Measurements from ENCODE around the gene FAM13B.

The FAM13B gene

DNA sequence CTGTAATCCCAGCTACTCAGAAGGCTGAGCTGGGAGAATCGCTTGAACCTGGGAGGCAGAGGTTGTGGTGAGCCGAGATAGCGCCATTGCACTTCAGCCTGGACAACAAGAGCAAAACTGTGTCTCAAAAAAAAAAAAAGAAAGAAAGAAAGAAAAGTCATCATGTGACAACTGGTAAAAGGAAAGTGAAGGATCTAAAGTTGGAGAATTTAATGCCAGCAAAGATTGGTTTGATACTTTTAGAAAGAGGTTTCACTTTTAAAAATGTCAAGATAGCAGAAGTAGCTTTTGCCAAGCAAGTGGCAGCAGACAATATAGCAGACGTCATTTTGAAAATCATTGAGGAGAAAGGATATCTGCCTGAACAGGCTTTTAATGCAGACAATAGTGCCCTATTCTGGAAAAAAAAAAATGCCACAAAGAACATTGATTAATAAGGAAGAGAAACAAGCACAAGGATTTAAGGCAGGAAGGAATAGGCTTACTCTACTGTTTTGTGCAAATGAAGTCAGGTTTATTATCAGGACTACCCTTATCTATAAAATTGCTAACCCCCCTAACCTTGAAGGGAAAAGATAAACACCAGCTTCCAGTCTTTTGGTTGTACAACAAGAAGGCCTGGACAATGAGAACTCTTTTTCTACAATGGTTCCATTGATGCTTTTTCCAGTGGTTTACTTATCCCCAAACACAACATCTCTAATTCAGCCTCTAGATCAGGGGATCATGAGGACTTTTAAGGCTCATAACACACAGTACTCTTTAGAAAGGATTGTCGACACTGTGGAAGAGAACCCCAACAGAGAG, 131.7 kb downstream of the FAM13B start:
- DNase-seq = peak in 1 of 56 donors; percentile 9

DNA sequence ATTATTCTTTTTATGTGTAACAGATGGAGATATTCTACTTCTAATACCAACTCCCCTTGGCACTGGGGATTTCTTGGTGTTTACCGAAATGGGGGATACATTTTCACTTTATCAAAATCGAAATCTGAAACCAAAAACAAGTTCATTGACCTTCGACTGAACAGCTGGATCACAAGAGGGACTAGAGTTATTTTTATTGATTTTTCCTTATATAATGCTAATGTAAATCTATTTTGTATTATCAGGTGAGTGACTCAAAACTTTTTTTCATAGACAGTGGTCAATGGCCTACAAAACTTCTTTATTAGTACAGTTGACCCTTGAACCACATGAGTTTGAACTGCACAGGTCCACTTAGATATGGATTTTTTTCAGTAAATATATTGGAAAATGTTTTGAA, 133.4 kb downstream of the FAM13B start:
- no peak for DNase-seq

DNA sequence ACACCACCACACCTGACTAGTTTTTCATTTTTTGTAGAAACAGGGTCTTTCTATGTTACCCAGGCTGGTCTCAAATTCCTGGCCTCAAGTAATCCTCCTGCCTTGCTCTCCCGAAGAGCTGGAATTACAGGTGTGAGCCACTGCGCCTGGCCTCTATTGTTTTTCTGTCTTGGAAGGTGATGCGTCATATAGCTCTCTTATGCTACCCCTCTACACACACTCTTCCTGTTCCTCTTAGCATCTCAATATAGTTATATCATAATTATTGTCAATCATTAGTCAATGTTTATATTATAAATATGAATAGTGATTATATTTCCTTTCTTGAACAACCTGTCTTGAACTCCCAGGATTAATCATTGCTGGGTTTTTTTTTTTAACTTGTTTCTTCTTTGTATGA, 136.3 kb downstream of the FAM13B start:
- DNase-seq = no peak

DNA sequence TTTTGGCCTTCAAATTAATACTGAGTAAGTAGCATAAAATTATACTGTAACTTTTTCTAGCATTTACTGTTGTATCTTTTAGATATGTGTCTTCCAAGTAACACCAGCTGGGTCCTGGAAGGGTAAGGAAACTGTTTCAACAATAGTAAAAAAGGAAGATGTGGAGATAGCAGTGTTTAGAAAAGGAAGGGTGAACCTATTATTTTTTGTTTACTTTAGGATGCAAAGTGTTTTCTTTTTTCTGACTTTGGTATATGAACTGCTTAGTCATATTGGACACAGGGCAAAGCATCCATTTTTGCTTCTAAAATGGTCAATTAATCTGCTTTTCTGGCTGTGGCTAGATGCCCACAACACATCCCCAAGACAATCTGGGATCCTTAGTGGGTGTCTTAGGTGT, 138.3 kb downstream of the FAM13B start:
- DNase-seq = no peak

DNA sequence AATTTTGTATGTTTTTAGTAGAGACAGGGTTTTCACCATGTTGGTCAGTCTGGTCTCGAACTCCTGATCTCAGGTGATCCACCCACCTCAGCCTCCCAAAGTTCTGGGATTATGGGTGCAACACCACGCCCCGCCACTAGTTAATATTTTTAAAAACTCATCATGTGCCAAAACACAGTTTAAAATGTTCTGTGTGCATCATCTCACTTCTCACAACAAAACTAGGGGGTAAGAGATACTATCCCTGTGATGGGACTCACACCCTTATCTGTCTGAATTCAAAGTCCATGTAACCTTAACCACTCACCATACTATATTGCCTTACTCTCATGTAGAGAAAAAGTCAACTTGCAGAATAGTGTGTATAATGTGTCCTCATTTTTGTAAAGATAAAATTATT, 141.0 kb downstream of the FAM13B start:
- no peak for DNase-seq

DNA sequence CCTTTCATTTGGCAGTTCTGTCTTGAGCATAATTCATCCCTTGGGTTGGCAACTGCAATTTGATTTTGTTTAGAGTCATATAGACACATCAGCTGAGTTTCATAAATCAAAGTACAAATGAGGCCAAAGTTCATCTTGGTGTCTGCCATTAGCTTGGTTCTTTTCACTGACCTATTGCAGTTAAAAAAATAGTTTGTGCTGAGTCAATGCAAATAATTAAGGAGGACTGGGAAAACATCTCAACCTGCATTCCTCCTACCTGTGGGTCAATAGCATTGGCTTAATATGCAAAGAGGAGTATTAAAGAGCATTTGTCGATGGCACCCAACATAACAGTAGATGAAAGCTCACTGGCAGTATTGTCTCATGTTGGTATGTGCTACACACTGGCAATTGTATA, 142.0 kb downstream of the FAM13B start:
- DNase-seq = no peak

DNA sequence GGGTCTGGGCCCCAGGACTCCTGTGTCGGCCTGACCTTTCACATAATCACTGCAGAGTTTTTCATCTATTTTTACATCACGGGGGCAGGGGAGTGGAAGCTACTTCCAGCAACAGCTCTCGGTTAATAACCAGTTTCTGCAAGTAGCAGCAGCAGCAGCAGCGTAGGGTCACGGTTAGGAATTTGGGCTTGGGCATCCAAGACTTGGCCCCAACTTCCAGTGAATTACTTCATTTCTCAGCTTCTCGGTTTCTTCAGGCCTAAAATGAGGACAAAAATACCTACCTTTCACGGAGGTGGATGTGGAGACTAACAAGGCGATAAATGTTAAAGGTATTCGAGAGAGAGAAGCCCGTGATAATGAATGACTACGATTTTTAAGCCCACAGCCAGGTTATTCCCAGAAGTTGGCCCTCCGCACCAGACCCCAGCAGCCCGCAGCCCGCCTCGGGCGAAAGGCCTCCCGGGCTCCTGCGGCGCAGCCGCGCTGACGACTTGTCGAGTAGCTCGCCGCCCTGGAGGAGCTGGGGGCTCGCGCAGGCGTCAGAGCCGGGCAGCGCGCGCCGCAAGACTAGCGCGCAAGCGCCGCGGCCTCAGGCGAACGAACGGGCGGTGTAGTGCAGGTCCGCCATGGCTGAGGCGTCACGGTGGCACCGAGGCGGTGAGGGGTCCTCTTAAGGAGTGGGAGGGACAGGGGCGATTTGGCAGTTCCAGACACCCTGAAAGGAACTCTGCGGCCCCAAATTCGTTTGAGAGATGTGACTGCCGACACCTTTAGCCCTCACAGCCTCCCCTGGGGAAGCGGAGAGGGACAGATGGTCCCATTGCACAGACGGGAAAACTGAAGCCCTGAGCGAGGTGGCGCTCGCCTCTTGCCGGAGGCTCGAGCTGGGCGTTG, 143.8 kb downstream of the FAM13B start, which contains the start of gene PKD2L2:
Gene PKD2L2, plus strand, starts transcription at position 595 of the 897 bp plus-strand sequence. Its CDS starts 35 bp downstream, at position 630.
- DNase-seq = peak in 55 of 56 donors; percentile 26 to 89 (median 75)

DNA sequence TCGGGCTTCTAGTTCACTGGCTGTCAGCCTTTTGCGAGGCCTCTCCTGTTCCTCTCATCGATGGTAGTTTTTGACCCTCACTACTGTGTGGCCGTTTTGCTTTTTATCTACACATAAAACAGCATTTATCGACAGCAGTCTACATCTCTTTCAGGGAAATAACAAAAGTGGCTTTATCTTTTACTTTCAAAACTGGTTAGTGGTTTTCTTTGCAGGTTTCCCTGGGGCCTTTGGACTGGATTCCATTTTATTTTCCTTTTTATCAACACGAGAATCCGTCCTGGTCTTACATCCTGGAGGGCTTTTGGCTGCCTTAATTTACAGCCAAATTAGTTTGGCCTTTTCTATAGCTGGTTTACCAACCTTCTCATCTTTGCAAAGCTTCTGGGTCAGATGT, 144.4 kb downstream of the FAM13B start:
- no peak for DNase-seq
